Measurements from ENCODE around the gene CREB3L2.

DNA sequence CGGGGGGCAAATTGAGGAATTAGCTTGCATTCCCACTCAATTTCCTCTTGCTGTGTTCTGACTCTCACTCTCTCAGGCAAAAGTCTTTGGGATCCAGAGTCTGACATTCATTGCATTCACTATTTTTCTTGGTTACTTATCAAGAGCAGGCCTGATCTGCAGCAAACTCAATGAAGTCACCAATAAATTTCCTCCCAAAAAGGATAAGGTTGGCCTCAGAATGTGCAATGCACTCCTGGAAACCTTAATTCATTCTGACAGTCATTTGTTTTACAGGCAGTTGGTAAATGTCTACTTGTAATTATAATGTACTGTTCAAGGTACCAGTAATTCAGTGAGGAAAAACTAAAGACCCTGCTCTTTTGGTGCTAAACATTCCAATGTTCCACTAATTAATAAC is 148.8 kb downstream of the CREB3L2 start:
- TF ChIP-seq TARDBP (IDR thresholded peaks at IDR 0.05), result no peak
- no peak for TF ChIP-seq FOXM1 (IDR thresholded peaks at IDR 0.05; ENCODE audit: borderline replicate concordance)
- TF ChIP-seq SP1 (IDR thresholded peaks at IDR 0.05), result no peak

All from HEK293T (cell line).